Osteocyte (in vitro differentiated cells): Measurements from ENCODE around the gene APOD. TPM values are rescaled to one million over a fixed set of nuclear protein-coding genes. Genes with fewer than 3 reads are reported as not detected.

ENCODE experiments used
- DNase-seq: peaks from one replicate; pipeline ENCODE4 v3.0.0; 2021; ENCODE audit warnings: mixed read lengths; ENCODE audit not compliant: unreplicated experiment; ENCODE audit errors: extremely low spot score
- H3K27ac Mint-ChIP-seq: one replicate; pipeline ENCODE4 v1.8.0; 2021; ENCODE audit warnings: mild to moderate bottlenecking, mixed read lengths; ENCODE audit not compliant: unreplicated experiment
- H3K27me3 Mint-ChIP-seq: one replicate; pipeline ENCODE4 v1.8.0; 2021; ENCODE audit warnings: mixed read lengths; ENCODE audit not compliant: unreplicated experiment
- H3K36me3 Mint-ChIP-seq: one replicate; pipeline ENCODE4 v1.8.0; 2021; ENCODE audit warnings: mixed read lengths; ENCODE audit not compliant: unreplicated experiment
- H3K4me1 Mint-ChIP-seq: one replicate; pipeline ENCODE4 v1.8.0; 2021; ENCODE audit warnings: mixed read lengths; ENCODE audit not compliant: unreplicated experiment
- H3K4me3 Mint-ChIP-seq: one replicate; pipeline ENCODE4 v1.8.0; 2021; ENCODE audit warnings: mild to moderate bottlenecking, moderate library complexity, mixed read lengths; ENCODE audit not compliant: unreplicated experiment
- H3K9me3 Mint-ChIP-seq: one replicate; pipeline ENCODE4 v1.8.0; 2021; ENCODE audit warnings: mixed read lengths; ENCODE audit not compliant: unreplicated experiment
- CTCF ChIP-seq: fragments of 200-600 bp; sonication (generic); IDR thresholded peaks from 2 replicates; pipeline ENCODE4 v1.5.0; 2021; ENCODE audit warnings: antibody characterized with exemption, mild to moderate bottlenecking, moderate library complexity
- total RNA-seq: library from RNA; stranded (reverse); gene quantifications from 2 replicates; pipeline ENCODE4 v1.2.1, GENCODE V29; 2021

Gene APOD
- total RNA-seq, 1 donor from 2014 or later, result 3.2 TPM

GRCh38 chr3:195557322-195557721, 26.4 kb downstream of the APOD start:
- Mint-ChIP-seq H3K9me3 (no peaks in the 10 kb centered on the region), H3K4me3 (no peak overlapping the region), H3K27ac (no peak overlapping the region), H3K4me1 (no peaks in the 10 kb centered on the region), H3K27me3 (peaks cover 44% of the 10 kb centered on the region), H3K36me3 (no peaks in the 10 kb centered on the region)
- DNase-seq, result no peak
- TF ChIP-seq CTCF, result no peak

- Mint-ChIP-seq H3K27me3 (peaks cover 44% of the 10 kb centered on the region), H3K9me3 (no peaks in the 10 kb centered on the region), H3K36me3 (no peaks in the 10 kb centered on the region), H3K27ac (no peak overlapping the region), H3K4me3 (no peak overlapping the region), H3K4me1 (no peaks in the 10 kb centered on the region)
- peak; percentile 33 for TF ChIP-seq CTCF
- DNase-seq, result no peak
These were observed 27.4 kb downstream of the APOD start for GRCh38 chr3:195556390-195556789.

GRCh38 chr3:195555110-195555509, 28.6 kb downstream of the APOD start:
- no peak for TF ChIP-seq CTCF
- Mint-ChIP-seq H3K36me3 (no peaks in the 10 kb centered on the region), H3K4me1 (no peaks in the 10 kb centered on the region), H3K4me3 (no peak overlapping the region), H3K27ac (no peak overlapping the region), H3K27me3 (peaks cover 42% of the 10 kb centered on the region), H3K9me3 (no peaks in the 10 kb centered on the region)
- no peak for DNase-seq

GRCh38 chr3:195554458-195554857, 29.3 kb downstream of the APOD start:
- TF ChIP-seq CTCF, result no peak
- Mint-ChIP-seq H3K36me3 (no peaks in the 10 kb centered on the region), H3K27ac (no peak overlapping the region), H3K4me3 (no peak overlapping the region), H3K4me1 (no peaks in the 10 kb centered on the region), H3K9me3 (no peaks in the 10 kb centered on the region), H3K27me3 (peaks cover 42% of the 10 kb centered on the region)
- peak; percentile 63 for DNase-seq

GRCh38 chr3:195553268-195553667, 30.5 kb downstream of the APOD start:
- Mint-ChIP-seq H3K9me3 (no peaks in the 10 kb centered on the region), H3K36me3 (no peaks in the 10 kb centered on the region)
- no peak for TF ChIP-seq CTCF

More at GRCh38 chr3:195553268-195553667, 30.5 kb downstream of the APOD start:
- Mint-ChIP-seq H3K27me3 (peaks cover 35% of the 10 kb centered on the region), H3K4me3 (no peak overlapping the region), H3K27ac (no peak overlapping the region), H3K4me1 (no peaks in the 10 kb centered on the region)
- DNase-seq, result peak; percentile 42
